ENCODE results near the gene TNFAIP3. TPM values are rescaled to one million over a fixed set of nuclear protein-coding genes. Genes with fewer than 3 reads are reported as not detected.
"Not testable (repeated sequence)": the region's sequence is repeated elsewhere in the genome, so short reads cannot be mapped to it uniquely, and the experiment has no call there.

TNFAIP3 gene
- total and polyA plus RNA-seq, 5 donors: 6.0 to 11.4 (median 10.6) TPM

GRCh38 chr6:137879885-137880745 lies 13.1 kb downstream of the TNFAIP3 start:
- DNase-seq: no peak
- no peak for ATAC-seq
- no peaks in the 10 kb centered on the region for H3K4me1 ChIP-seq (ENCODE audit: control insufficient read depth, insufficient read depth, low read length)
- no peak overlapping the region for H3K27ac ChIP-seq (ENCODE audit: low read length)
- no peaks in the 10 kb centered on the region for H3K27me3 ChIP-seq (ENCODE audit: control insufficient read depth, insufficient read depth)
- H3K4me3 ChIP-seq (ENCODE audit: low read length): no peak overlapping the region
- WGBS: 81% methylated on average over 13 of the region's 13 CpGs
- H3K9me3 ChIP-seq (ENCODE audit: control insufficient read depth, low read length): no peaks in the 10 kb centered on the region
- intact Hi-C loops (cut with DNase I): no loop called here

DNA sequence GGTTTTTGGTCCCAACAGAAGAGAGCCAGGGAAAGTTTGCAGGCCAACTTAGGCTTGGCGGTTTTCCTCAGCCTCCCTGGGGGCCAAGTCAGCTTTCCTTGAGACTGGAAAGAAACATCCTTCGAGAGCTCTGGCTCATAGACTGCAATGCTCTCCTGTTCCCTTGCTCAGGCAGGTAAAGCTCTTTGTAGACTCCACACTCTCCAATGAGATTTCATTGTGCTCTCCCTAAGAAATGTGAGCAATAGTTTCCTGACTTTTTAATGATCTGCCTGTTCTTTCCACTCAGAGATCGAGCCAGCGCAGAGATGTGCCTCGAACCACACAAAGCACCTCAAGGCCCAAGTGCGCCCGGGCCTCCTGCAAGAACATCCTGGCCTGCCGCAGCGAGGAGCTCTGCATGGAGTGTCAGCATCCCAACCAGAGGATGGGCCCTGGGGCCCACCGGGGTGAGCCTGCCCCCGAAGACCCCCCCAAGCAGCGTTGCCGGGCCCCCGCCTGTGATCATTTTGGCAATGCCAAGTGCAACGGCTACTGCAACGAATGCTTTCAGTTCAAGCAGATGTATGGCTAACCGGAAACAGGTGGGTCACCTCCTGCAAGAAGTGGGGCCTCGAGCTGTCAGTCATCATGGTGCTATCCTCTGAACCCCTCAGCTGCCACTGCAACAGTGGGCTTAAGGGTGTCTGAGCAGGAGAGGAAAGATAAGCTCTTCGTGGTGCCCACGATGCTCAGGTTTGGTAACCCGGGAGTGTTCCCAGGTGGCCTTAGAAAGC lies 13.9 kb downstream of the TNFAIP3 start:
- H3K4me1 ChIP-seq (ENCODE audit: control insufficient read depth, insufficient read depth, low read length): no peaks in the 10 kb centered on the region
- no peaks in the 10 kb centered on the region for H3K27me3 ChIP-seq (ENCODE audit: control insufficient read depth, insufficient read depth)
- no peak overlapping the region for H3K4me3 ChIP-seq (ENCODE audit: low read length)
- DNase-seq (peak; percentile 24 to 68 (median 68)), ATAC-seq (no peak)
- whole genome bisulfite sequencing: 89% methylated on average over 21 of the region's 21 CpGs
- H3K9me3 ChIP-seq (ENCODE audit: control insufficient read depth, low read length): no peaks in the 10 kb centered on the region
- intact Hi-C loops (cut with DNase I): no loop called here
- H3K27ac ChIP-seq (ENCODE audit: low read length): no peak overlapping the region

- DNase-seq (no peak), ATAC-seq (no peak)
- no peaks in the 10 kb centered on the region for H3K9me3 ChIP-seq (ENCODE audit: control insufficient read depth, low read length)
- WGBS: 86% methylated on average over 9 of the region's 9 CpGs
- no peak overlapping the region for H3K27ac ChIP-seq (ENCODE audit: low read length)
- H3K27me3 ChIP-seq (ENCODE audit: control insufficient read depth, insufficient read depth): no peaks in the 10 kb centered on the region
- no peaks in the 10 kb centered on the region for H3K4me1 ChIP-seq (ENCODE audit: control insufficient read depth, insufficient read depth, low read length)
- H3K4me3 ChIP-seq (ENCODE audit: low read length): no peak overlapping the region
- intact Hi-C loops (cut with DNase I): no loop called here
Observed at GRCh38 chr6:137881522-137881886, 14.4 kb downstream of the TNFAIP3 start.

- Histone ChIP-seq H3K9me3 (ENCODE audit: control insufficient read depth, low read length) (no peaks in the 10 kb centered on the region), H3K4me1 (ENCODE audit: control insufficient read depth, insufficient read depth, low read length) (no peaks in the 10 kb centered on the region), H3K27me3 (ENCODE audit: control insufficient read depth, insufficient read depth) (no peaks in the 10 kb centered on the region), H3K4me3 (ENCODE audit: low read length) (no peak overlapping the region), H3K27ac (ENCODE audit: low read length) (no peak overlapping the region)
- WGBS: 88% methylated on average over 2 of the region's 2 CpGs
- intact Hi-C loops (cut with DNase I): no loop called here
- ATAC-seq (no peak), DNase-seq (no peak)
Observed at GRCh38 chr6:137882225-137882961, 15.3 kb downstream of the TNFAIP3 start.

- Histone ChIP-seq H3K4me3 (ENCODE audit: low read length) (no peak overlapping the region), H3K9me3 (ENCODE audit: control insufficient read depth, low read length) (no peaks in the 10 kb centered on the region), H3K27me3 (ENCODE audit: control insufficient read depth, insufficient read depth) (no peaks in the 10 kb centered on the region), H3K4me1 (ENCODE audit: control insufficient read depth, insufficient read depth, low read length) (no peaks in the 10 kb centered on the region), H3K27ac (ENCODE audit: low read length) (no peak overlapping the region)
- peak; percentile 59 to 70 for ATAC-seq
- 48% methylated on average over 7 of the region's 7 CpGs for WGBS
- intact Hi-C loops (cut with DNase I): no loop called here
- DNase-seq: no peak
Observed at GRCh38 chr6:137883400-137884148, 16.5 kb downstream of the TNFAIP3 start.

GRCh38 chr6:137884149-137884909 lies 17.3 kb downstream of the TNFAIP3 start:
- Histone ChIP-seq H3K4me1 (ENCODE audit: control insufficient read depth, insufficient read depth, low read length) (no peaks in the 10 kb centered on the region), H3K4me3 (ENCODE audit: low read length) (no peak overlapping the region), H3K9me3 (ENCODE audit: control insufficient read depth, low read length) (no peaks in the 10 kb centered on the region), H3K27ac (ENCODE audit: low read length) (no peak overlapping the region), H3K27me3 (ENCODE audit: control insufficient read depth, insufficient read depth) (no peaks in the 10 kb centered on the region)
- DNase-seq (no peak), ATAC-seq (no peak)
- intact Hi-C loops (cut with DNase I): no loop called here
- 94% methylated on average over 5 of the region's 5 CpGs for WGBS

GRCh38 chr6:137884910-137885229 lies 17.8 kb downstream of the TNFAIP3 start:
- H3K9me3 ChIP-seq (ENCODE audit: control insufficient read depth, low read length); H3K27me3 ChIP-seq (ENCODE audit: control insufficient read depth, insufficient read depth); intact Hi-C loops (cut with DNase I); H3K4me1 ChIP-seq (ENCODE audit: control insufficient read depth, insufficient read depth, low read length); H3K27ac ChIP-seq (ENCODE audit: low read length); DNase-seq; H3K4me3 ChIP-seq (ENCODE audit: low read length); ATAC-seq: not testable (repeated sequence)

DNA sequence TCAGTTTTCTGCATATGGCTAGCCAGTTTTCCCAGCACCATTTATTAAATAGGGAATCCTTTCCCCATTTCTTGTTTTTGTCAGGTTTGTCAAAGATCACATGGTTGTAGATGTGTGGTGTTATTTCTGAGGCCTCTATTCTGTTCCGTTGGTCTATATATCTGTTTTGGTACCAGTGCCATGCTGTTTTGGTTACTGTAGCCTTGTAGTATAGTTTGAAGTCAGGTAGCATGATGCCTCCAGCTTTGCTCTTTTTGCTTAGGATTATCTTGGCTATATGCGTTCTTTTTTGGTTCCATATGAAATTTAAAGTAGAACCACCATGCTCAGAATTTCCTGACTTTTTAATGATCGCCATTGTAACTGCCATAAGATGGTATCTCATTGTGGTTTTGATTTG lies 19.2 kb downstream of the TNFAIP3 start:
- WGBS: 94% methylated on average over 3 of the region's 3 CpGs

DNA sequence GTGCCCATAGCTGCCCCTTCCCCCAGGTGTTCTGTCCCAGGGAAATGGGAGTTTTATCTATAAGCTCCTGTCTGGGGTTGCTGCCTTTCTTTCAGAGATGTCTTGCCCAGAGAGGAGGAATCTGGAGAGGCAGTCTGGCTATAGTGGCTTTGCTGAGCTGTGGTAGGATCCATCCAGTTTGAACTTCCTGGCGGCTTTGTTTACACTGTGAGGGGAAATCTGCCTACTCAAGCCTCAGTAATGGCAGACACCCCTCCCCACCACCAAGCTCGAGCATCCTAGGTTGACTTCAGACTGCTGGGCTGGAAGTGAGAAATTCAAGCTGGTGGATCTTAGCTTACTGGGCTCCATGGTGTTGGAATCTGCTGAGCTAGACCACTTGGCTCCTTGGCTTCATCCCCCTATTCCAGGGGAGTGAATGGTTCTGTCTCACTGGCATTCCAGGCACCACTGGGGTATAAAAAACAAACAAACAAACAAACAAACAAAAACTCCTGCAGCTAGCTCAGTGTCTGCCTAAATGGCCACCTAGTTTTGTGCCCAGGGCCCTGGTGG lies 24.0 kb downstream of the TNFAIP3 start:
- H3K4me3 ChIP-seq (ENCODE audit: low read length): no peak overlapping the region
- intact Hi-C loops (cut with DNase I): no loop called here
- DNase-seq: no peak
- no peak overlapping the region for H3K27ac ChIP-seq (ENCODE audit: low read length)
- ATAC-seq: no peak
- H3K4me1 ChIP-seq (ENCODE audit: control insufficient read depth, insufficient read depth, low read length): no peaks in the 10 kb centered on the region
- no peaks in the 10 kb centered on the region for H3K27me3 ChIP-seq (ENCODE audit: control insufficient read depth, insufficient read depth)
- WGBS: 62% methylated on average over 2 of the region's 2 CpGs
- no peaks in the 10 kb centered on the region for H3K9me3 ChIP-seq (ENCODE audit: control insufficient read depth, low read length)

More for the DNA sequence above, 19.2 kb downstream of the TNFAIP3 start:
- ATAC-seq; DNase-seq; intact Hi-C loops (cut with DNase I); H3K9me3 ChIP-seq (ENCODE audit: control insufficient read depth, low read length); H3K4me3 ChIP-seq (ENCODE audit: low read length); H3K4me1 ChIP-seq (ENCODE audit: control insufficient read depth, insufficient read depth, low read length); H3K27me3 ChIP-seq (ENCODE audit: control insufficient read depth, insufficient read depth); H3K27ac ChIP-seq (ENCODE audit: low read length): not testable (repeated sequence)

DNA sequence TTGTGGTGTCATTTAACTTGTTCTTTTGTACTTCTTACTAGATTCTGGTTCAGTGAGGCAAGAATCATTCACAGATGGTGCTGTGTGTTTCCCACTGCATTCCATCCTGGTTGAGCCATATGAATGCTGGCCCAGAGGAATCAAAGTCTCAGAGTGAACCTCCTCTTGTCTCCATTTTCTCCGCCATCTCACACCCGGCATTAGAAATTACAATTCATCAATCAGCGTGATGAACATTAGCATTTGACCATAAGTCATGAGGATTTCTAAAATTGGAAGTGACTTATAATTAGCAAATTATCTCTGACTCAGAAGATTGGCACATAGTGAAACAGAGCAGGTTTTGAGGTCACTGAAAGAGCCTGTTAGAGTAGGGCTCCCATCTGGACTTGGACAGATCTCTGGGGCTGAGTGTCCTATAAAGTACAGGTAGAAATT lies 25.2 kb downstream of the TNFAIP3 start:
- Histone ChIP-seq H3K9me3 (ENCODE audit: control insufficient read depth, low read length) (no peaks in the 10 kb centered on the region), H3K27me3 (ENCODE audit: control insufficient read depth, insufficient read depth) (no peaks in the 10 kb centered on the region), H3K4me1 (ENCODE audit: control insufficient read depth, insufficient read depth, low read length) (no peaks in the 10 kb centered on the region), H3K27ac (ENCODE audit: low read length) (no peak overlapping the region), H3K4me3 (ENCODE audit: low read length) (no peak overlapping the region)
- no peak for DNase-seq
- intact Hi-C loops (cut with DNase I): no loop called here
- 85% methylated on average over 3 of the region's 3 CpGs for WGBS
- peak in 1 of 2 donors; percentile 36 for ATAC-seq
